BJ (cell line): ENCODE results near the gene DENND2A. TPM values are rescaled to one million over a fixed set of nuclear protein-coding genes. Genes with fewer than 3 reads are reported as not detected.
"Not testable (repeated sequence)": the region's sequence is repeated elsewhere in the genome, so short reads cannot be mapped to it uniquely, and the experiment has no call there.

Experiments
- CTCF ChIA-PET: fragments of 350-600 bp; formaldehyde crosslinking; extraction: SDS; loops from one replicate; lab custom pipeline; 2021; ENCODE audit warnings: antibody characterized with exemption, inconsistent platforms; lab: Yijun Ruan, JAX
- POLR2A ChIA-PET: fragments of 300-600 bp; sonication (Branson Sonifier 250); formaldehyde crosslinking; extraction: SDS; loops from one replicate; lab custom pipeline; 2021; ENCODE audit warnings: antibody characterized with exemption; lab: Charles Lee
- DNase-seq: peaks from one replicate; pipeline ENCODE4 v3.0.0-alpha.2; 2011; ENCODE audit warnings: low read depth
- H3K27me3 ChIP-seq: 2 replicates; pipeline ENCODE4 v1.6.0; 2011; ENCODE audit warnings: low read length; ENCODE audit not compliant: control insufficient read depth, insufficient read depth
- H3K36me3 ChIP-seq: 2 replicates; pipeline ENCODE4 v1.5.1; 2011; ENCODE audit warnings: low read length; ENCODE audit not compliant: control insufficient read depth, insufficient read depth
- H3K4me3 ChIP-seq: 2 replicates; pipeline ENCODE4 v1.5.1; 2011; ENCODE audit warnings: low read depth, mild to moderate bottlenecking, control low read depth, low read length
- CTCF ChIP-seq: IDR thresholded peaks from 2 replicates; pipeline ENCODE4 v1.5.1; 2011; ENCODE audit warnings: low read depth, mild to moderate bottlenecking, control low read depth, inconsistent platforms, low read length, moderate library complexity; ENCODE audit not compliant: insufficient read depth
- polyA plus RNA-seq: library from polyadenylated mRNA; depleted of rRNA; stranded (reverse); fragments of >200 nt; gene quantifications from 2 replicates; pipeline ENCODE4 v1.2.3, GENCODE V29; 2011

The DENND2A gene
- polyA plus RNA-seq, 1 experiment: 3.3 TPM

DNA sequence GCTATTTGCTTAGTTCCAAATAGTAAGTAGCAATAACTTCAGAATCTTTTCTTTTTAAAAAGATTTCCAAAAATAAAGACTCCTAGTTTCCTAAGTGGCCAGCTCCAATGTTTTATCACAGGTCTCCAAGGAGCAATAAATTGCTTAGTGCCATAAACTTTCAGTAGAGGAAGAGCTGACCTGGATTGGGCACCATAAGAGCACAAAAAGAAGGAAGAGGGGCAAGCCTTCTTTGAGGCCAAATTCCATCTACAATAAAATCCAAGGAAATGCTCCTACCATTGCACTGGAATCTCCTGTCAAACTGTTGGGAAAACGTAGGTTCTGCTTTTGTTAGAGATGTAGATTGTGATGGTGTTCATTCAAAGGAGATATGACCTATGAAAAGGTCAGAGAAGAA, 64.0 kb downstream of the DENND2A start:
- ChIA-PET CTCF (interaction anchor here (0.7 kb wide), 1 partner anchor 71 kb away, joined by 3 read pairs; no protein-coding TSS in a partner anchor), POLR2A (interaction anchor here (0.7 kb wide), 1 partner anchor 50 kb away, joined by 8 read pairs; no protein-coding TSS in a partner anchor)
- Histone ChIP-seq H3K4me3 (no peak overlapping the region), H3K36me3 (no peaks in the 10 kb centered on the region), H3K27me3 (no peaks in the 10 kb centered on the region)
- TF ChIP-seq CTCF: no peak
- no peak for DNase-seq

GRCh38 chr7:140571538-140572122, 69.0 kb downstream of the DENND2A start:
- TF ChIP-seq CTCF: no peak
- no peaks in the 10 kb centered on the region; the same call in 1 of the 2 replicates for H3K36me3 ChIP-seq
- DNase-seq: no peak
- CTCF ChIA-PET: interaction anchor here (0.6 to 1.1 kb wide), 2 partner anchors 9 to 10 kb away, joined by 3 read pairs; no protein-coding TSS in a partner anchor
- H3K27me3 ChIP-seq: no peaks in the 10 kb centered on the region
- POLR2A ChIA-PET: no interaction called here
- no peak overlapping the region for H3K4me3 ChIP-seq

GRCh38 chr7:140570120-140570519, 70.5 kb downstream of the DENND2A start:
- Histone ChIP-seq H3K36me3 (no peaks in the 10 kb centered on the region; the same call in 1 of the 2 replicates), H3K4me3 (no peak overlapping the region), H3K27me3 (no peaks in the 10 kb centered on the region)
- no peak for DNase-seq
- no peak for TF ChIP-seq CTCF
- CTCF ChIA-PET: interaction anchor here (0.6 kb wide), 1 partner anchor 42 kb away, joined by 4 read pairs; no protein-coding TSS in a partner anchor
- POLR2A ChIA-PET: no interaction called here

- CTCF ChIA-PET: interaction anchor here (1.1 to 1.2 kb wide), 2 partner anchors 50 to 85 kb away, joined by 3 read pairs; no protein-coding TSS in a partner anchor
- no peaks in the 10 kb centered on the region; the same call in 1 of the 2 replicates for H3K36me3 ChIP-seq
- no peak for DNase-seq
- no peak for TF ChIP-seq CTCF
- no peaks in the 10 kb centered on the region for H3K27me3 ChIP-seq
- H3K4me3 ChIP-seq: no peak overlapping the region
- POLR2A ChIA-PET: interaction anchor here (1.1 kb wide), 1 partner anchor 39 kb away, joined by 3 read pairs; no protein-coding TSS in a partner anchor
Observed at GRCh38 chr7:140568021-140568813, 72.4 kb downstream of the DENND2A start.

GRCh38 chr7:140566186-140566585, 74.4 kb downstream of the DENND2A start:
- CTCF ChIA-PET, H3K36me3 ChIP-seq, H3K4me3 ChIP-seq, POLR2A ChIA-PET, DNase-seq, H3K27me3 ChIP-seq: not testable (repeated sequence)

DNA sequence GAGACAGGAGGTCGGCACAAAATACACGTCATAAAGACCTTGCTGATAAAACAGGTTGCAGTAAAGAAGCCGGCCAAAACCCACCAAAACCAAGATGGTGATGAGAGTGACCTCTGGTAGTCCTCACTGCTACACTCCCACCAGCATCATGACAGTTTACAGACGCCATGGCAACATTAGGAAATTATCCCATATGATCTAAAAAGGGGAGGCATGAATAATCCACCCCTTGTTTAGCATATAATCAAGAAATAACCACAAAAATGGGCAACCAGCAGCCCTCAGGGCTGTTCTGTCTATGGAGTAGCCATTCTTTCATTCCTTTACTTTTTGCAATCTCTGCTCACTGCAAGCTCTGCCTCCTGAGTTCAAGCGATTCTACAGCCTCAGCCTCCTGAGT, 74.9 kb downstream of the DENND2A start:
- CTCF ChIA-PET: interaction anchor here (1.3 kb wide), 1 partner anchor 14 kb away, joined by 3 read pairs; no protein-coding TSS in a partner anchor
- H3K4me3 ChIP-seq, H3K27me3 ChIP-seq, POLR2A ChIA-PET, H3K36me3 ChIP-seq, DNase-seq: not testable (repeated sequence)
